A549 (cell line): ENCODE measurements around the gene TMEM126B.

Source experiments
- EHMT2 ChIP-seq: fragments of 200-600 bp; sonication (generic); IDR thresholded peaks from 2 replicates; pipeline ENCODE4 v1.6.1; 2016; ENCODE audit warnings: antibody characterized with exemption, low read depth, mild to moderate bottlenecking, moderate library complexity
- KDM1A ChIP-seq: fragments of 200-600 bp; sonication (generic); IDR thresholded peaks from 2 replicates; pipeline ENCODE4 v1.6.1; 2016; ENCODE audit warnings: low read depth, mild to moderate bottlenecking
- PHF8 ChIP-seq: fragments of 200-600 bp; sonication (generic); IDR thresholded peaks from 2 replicates; pipeline ENCODE4 v1.6.1; 2016; ENCODE audit warnings: low read depth, mild to moderate bottlenecking, antibody characterized with exemption, moderate library complexity, borderline replicate concordance
- SMC3 ChIP-seq: fragments of >200 bp; sonication (Bioruptor Twin); formaldehyde crosslinking; IDR thresholded peaks from 3 replicates; pipeline ENCODE4 v1.6.1; 2018; ENCODE audit warnings: inconsistent platforms

DNA sequence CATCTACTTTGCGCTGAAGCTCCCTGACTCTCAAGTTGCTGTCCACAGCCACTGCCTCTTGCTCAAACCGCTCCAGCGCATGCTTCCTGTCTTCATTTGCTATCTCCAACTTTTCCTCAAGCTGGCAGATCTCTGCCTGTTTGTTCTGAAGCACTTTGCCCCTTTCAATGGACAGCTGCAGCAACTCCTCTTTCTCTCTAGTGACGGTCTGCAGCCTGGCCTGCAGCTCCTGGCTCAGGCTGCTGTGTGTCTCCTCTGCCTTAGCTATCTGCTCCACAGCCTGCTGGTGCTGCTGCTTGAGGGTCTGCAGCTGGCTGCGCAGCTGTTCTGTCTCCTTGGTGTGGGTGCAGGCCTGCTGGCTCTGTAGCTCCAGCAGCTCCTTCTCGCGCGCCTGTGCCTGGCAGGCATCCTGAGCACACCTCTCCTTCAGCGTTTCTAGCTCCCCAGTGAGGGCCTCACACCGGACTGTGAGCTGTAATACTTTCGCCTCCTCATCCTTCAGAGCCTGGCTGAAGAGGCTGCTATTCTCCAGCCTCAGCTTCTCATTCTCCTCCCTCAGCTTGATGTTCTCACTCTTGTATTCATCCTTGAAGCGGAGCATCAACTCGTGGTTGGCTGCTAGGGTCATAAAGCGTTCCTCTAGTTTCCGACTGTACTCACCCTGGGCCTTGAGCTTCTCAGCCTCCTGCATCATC, 56.9 kb downstream of the TMEM126B start:
- TF ChIP-seq PHF8, result no peak
- TF ChIP-seq KDM1A, result no peak
- no peak for TF ChIP-seq SMC3
- no peak for TF ChIP-seq EHMT2
